SK-N-SH (cell line): ENCODE measurements around the gene GCNT2. TPM values are rescaled to one million over a fixed set of nuclear protein-coding genes. Genes with fewer than 3 reads are reported as not detected.

Experiments
- CTCF ChIA-PET: fragments of 300-600, 350-600 bp; formaldehyde crosslinking; extraction: SDS; loops from one replicate; lab custom pipeline; 2021; lab: Yijun Ruan, JAX
- POLR2A ChIA-PET: fragments of 350-600 bp; sonication (Branson Sonifier 250); formaldehyde crosslinking; extraction: SDS; loops from one replicate; lab custom pipeline; 2020; ENCODE audit warnings: antibody characterized with exemption, inconsistent platforms; lab: Yijun Ruan, JAX
- DNase-seq: peaks from one replicate; pipeline ENCODE4 v3.0.0; 2012
- H2AFZ ChIP-seq: fragments of 200-600 bp; sonication (generic); 2 replicates; pipeline ENCODE4 v1.8.1; 2016; ENCODE audit warnings: antibody characterized with exemption, mild to moderate bottlenecking, low read depth
- H3F3A ChIP-seq: fragments of 200-600 bp; sonication (generic); replicated peaks from 2 replicates; pipeline ENCODE3; 2016; ENCODE audit warnings: antibody characterized with exemption, mild to moderate bottlenecking; ENCODE audit not compliant: insufficient read depth
- H3K27ac ChIP-seq, 2 experiments: fragments of 200-500 bp in 1 of 2; fragments of 200-600 bp in 1 of 2; sonication (Bioruptor generic) in 1 of 2; sonication (generic), shearing (Covaris generic) in 1 of 2; 2 replicates each; pipeline versions ENCODE4 v1.5.1 to v1.6.1; 2014 to 2016; ENCODE audit warnings: low read depth in 2 of 2, inconsistent platforms in 1 of 2, low read length in 1 of 2, mild to moderate bottlenecking in 1 of 2, mixed read lengths in 1 of 2
- H3K27me3 ChIP-seq: fragments of 200-600 bp; sonication (generic), shearing (Covaris generic); 2 replicates; pipeline ENCODE4 v1.6.1; 2016; ENCODE audit warnings: mixed run types; ENCODE audit not compliant: insufficient read depth
- H3K36me3 ChIP-seq, 2 experiments: fragments of 200-500 bp in 1 of 2; fragments of 200-600 bp in 1 of 2; sonication (Bioruptor generic) in 1 of 2; sonication (generic) in 1 of 2; replicated peaks in 1 of 2; 2 replicates each; pipeline versions ENCODE3 to v1.5.1; 2014 to 2016; ENCODE audit warnings: low read length in 1 of 2, mild to moderate bottlenecking in 1 of 2; ENCODE audit not compliant: insufficient read depth in 2 of 2, control insufficient read depth in 1 of 2
- H3K4me1 ChIP-seq, 2 experiments: fragments of 200-500 bp in 1 of 2; fragments of 200-600 bp in 1 of 2; sonication (Bioruptor generic) in 1 of 2; sonication (generic), shearing (Covaris generic) in 1 of 2; 2 replicates each; pipeline versions ENCODE4 v1.5.1 to v1.6.1; 2014 to 2016; ENCODE audit warnings: low read depth in 1 of 2, low read length in 1 of 2, mixed run types in 1 of 2; ENCODE audit not compliant: insufficient read depth in 2 of 2, control insufficient read depth in 1 of 2
- H3K4me2 ChIP-seq: fragments of 200-600 bp; sonication (generic), shearing (Covaris generic); 2 replicates; pipeline ENCODE4 v1.6.1; 2017; ENCODE audit warnings: mixed run types
- H3K4me3 ChIP-seq, 2 experiments: fragments of 200-500 bp in 1 of 2; fragments of 200-600 bp in 1 of 2; sonication (Bioruptor generic) in 1 of 2; sonication (generic), shearing (Covaris generic) in 1 of 2; 2 replicates each; pipeline versions ENCODE4 v1.5.1 to v1.8.1; 2014 to 2016; ENCODE audit warnings: low read depth in 2 of 2, inconsistent platforms in 1 of 2, low read length in 1 of 2, mild to moderate bottlenecking in 1 of 2, mixed read lengths in 1 of 2, moderate library complexity in 1 of 2
- H3K79me2 ChIP-seq: fragments of 200-600 bp; sonication (generic); 2 replicates; pipeline ENCODE4 v1.8.1; 2017; ENCODE audit warnings: mild to moderate bottlenecking; ENCODE audit not compliant: insufficient read depth
- H3K9ac ChIP-seq: fragments of 200-600 bp; sonication (generic); 2 replicates; pipeline ENCODE4 v1.6.1; 2017; ENCODE audit warnings: mixed run types
- H3K9me2 ChIP-seq: fragments of 200-600 bp; sonication (generic); 2 replicates; pipeline ENCODE4 v1.6.1; 2017; ENCODE audit warnings: mixed run types
- H3K9me3 ChIP-seq: fragments of 200-600 bp; sonication (generic); 2 replicates; pipeline ENCODE4 v1.6.1; 2017; ENCODE audit warnings: mixed run types, mild to moderate bottlenecking, moderate library complexity
- H4K20me1 ChIP-seq: fragments of 200-600 bp; sonication (generic); 2 replicates; pipeline ENCODE4 v1.6.1; 2017; ENCODE audit warnings: mild to moderate bottlenecking, mixed run types; ENCODE audit not compliant: insufficient read depth
- ELF1 ChIP-seq: IDR thresholded peaks from 2 replicates; pipeline ENCODE4 v1.4.0; 2012
- EP300 ChIP-seq, 2 experiments: IDR thresholded peaks; 2 replicates each; pipeline versions ENCODE4 v1.4.0 to v1.6.1; 2012; ENCODE audit warnings: borderline replicate concordance in 1 of 2, low read depth in 1 of 2, low read length in 1 of 2
- GABPA ChIP-seq: IDR thresholded peaks from 2 replicates; pipeline ENCODE4 v1.4.0; 2012; ENCODE audit warnings: low read depth, mild to moderate bottlenecking
- JUND ChIP-seq: IDR thresholded peaks from 2 replicates; pipeline ENCODE4 v1.4.0; 2012
- NFIC ChIP-seq: IDR thresholded peaks from 2 replicates; pipeline ENCODE4 v1.4.0; 2012; ENCODE audit warnings: borderline replicate concordance
- SMC3 ChIP-seq: IDR thresholded peaks from 2 replicates; pipeline ENCODE4 v1.6.1; 2012; ENCODE audit warnings: low read depth, low read length, improper control_type of control experiment
- TAF1 ChIP-seq: IDR thresholded peaks from 2 replicates; pipeline ENCODE4 v1.6.1; 2012; ENCODE audit warnings: low read depth, mild to moderate bottlenecking, low read length, moderate library complexity, borderline replicate concordance
- TCF12 ChIP-seq: IDR thresholded peaks from 2 replicates; pipeline ENCODE4 v1.4.0; 2012
- TEAD4 ChIP-seq: IDR thresholded peaks from 2 replicates; pipeline ENCODE4 v1.4.0; 2012; ENCODE audit warnings: mild to moderate bottlenecking, borderline replicate concordance; ENCODE audit not compliant: insufficient read depth
- WGBS: methylation state at CpG from one replicate; pipeline ENCODE4 v1.1.6; 2017; ENCODE audit warnings: low lambda C conversion rate; 5-methylcytosine and 5-hydroxymethylcytosine counted together
- polyA plus RNA-seq, 3 experiments: library from polyadenylated mRNA; depleted of rRNA; stranded (reverse); fragments of >200 nt; gene quantifications; 2 replicates each; pipeline ENCODE4 v1.2.3, GENCODE V29; 2012
- TF ChIP-seq, protein P1 (sequence below): fragments of 200-600 bp; sonication (generic); IDR thresholded peaks from 2 replicates; pipeline ENCODE4 v1.6.1; 2017; ENCODE audit warnings: antibody characterized with exemption, mild to moderate bottlenecking, moderate library complexity
- TF ChIP-seq, protein P2 (sequence below): IDR thresholded peaks from 2 replicates; pipeline ENCODE4 v1.4.0; 2012; ENCODE audit warnings: low read depth, borderline replicate concordance
- TF ChIP-seq, protein P3 (sequence below): IDR thresholded peaks from 2 replicates; pipeline ENCODE4; 2012
- TF ChIP-seq, protein P4 (sequence below): fragments of 150-350 bp; IDR thresholded peaks from 2 replicates; pipeline ENCODE4 v1.6.1; 2017; ENCODE audit warnings: antibody characterized with exemption, low read length, low read depth, borderline replicate concordance
- TF ChIP-seq, protein P5 (sequence below): IDR thresholded peaks from 2 replicates; pipeline ENCODE4 v1.4.0; 2012; ENCODE audit warnings: low read depth, borderline replicate concordance

Gene GCNT2
- polyA plus RNA-seq, 1 of the 3 experiments (the other 2 are of a cell fraction): 0.13 TPM

DNA sequence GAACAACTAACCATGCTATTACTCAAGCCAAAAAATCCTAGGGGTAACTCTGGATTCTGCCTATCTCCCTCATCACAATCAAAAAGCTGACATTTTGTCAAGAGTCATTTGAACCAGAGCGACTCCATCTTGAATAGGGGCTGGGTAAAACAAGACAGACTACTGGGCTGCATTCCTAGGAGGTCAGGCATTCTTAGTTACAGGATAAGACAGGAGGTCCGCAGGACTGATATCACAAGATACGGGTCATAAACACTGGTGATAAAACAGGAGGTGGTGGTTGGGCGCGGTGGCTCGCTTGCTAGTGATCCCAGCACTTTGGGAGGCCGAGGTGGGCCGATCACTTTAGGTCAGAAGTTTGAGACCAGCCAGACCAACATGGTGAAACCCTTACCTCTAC is 141.1 kb downstream of the GCNT2 start:
- TF ChIP-seq, protein P1, sequence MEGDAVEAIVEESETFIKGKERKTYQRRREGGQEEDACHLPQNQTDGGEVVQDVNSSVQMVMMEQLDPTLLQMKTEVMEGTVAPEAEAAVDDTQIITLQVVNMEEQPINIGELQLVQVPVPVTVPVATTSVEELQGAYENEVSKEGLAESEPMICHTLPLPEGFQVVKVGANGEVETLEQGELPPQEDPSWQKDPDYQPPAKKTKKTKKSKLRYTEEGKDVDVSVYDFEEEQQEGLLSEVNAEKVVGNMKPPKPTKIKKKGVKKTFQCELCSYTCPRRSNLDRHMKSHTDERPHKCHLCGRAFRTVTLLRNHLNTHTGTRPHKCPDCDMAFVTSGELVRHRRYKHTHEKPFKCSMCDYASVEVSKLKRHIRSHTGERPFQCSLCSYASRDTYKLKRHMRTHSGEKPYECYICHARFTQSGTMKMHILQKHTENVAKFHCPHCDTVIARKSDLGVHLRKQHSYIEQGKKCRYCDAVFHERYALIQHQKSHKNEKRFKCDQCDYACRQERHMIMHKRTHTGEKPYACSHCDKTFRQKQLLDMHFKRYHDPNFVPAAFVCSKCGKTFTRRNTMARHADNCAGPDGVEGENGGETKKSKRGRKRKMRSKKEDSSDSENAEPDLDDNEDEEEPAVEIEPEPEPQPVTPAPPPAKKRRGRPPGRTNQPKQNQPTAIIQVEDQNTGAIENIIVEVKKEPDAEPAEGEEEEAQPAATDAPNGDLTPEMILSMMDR: no peak
- TF ChIP-seq, protein P2, sequence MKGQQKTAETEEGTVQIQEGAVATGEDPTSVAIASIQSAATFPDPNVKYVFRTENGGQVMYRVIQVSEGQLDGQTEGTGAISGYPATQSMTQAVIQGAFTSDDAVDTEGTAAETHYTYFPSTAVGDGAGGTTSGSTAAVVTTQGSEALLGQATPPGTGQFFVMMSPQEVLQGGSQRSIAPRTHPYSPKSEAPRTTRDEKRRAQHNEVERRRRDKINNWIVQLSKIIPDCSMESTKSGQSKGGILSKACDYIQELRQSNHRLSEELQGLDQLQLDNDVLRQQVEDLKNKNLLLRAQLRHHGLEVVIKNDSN: no peak
- TF ChIP-seq GABPA (no peak), TAF1 (no peak), EP300 (IDR thresholded peaks at IDR 0.05; ENCODE audit: borderline replicate concordance in 1 of 2, low read depth in 1 of 2, low read length in 1 of 2) (no peak), ELF1 (no peak), JUND (no peak), SMC3 (no peak), TEAD4 (no peak), NFIC (no peak), TCF12 (no peak)
- TF ChIP-seq, protein P3, sequence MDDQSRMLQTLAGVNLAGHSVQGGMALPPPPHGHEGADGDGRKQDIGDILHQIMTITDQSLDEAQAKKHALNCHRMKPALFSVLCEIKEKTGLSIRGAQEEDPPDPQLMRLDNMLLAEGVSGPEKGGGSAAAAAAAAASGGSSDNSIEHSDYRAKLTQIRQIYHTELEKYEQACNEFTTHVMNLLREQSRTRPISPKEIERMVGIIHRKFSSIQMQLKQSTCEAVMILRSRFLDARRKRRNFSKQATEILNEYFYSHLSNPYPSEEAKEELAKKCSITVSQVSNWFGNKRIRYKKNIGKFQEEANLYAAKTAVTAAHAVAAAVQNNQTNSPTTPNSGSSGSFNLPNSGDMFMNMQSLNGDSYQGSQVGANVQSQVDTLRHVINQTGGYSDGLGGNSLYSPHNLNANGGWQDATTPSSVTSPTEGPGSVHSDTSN: no peak
- TF ChIP-seq, protein P4, sequence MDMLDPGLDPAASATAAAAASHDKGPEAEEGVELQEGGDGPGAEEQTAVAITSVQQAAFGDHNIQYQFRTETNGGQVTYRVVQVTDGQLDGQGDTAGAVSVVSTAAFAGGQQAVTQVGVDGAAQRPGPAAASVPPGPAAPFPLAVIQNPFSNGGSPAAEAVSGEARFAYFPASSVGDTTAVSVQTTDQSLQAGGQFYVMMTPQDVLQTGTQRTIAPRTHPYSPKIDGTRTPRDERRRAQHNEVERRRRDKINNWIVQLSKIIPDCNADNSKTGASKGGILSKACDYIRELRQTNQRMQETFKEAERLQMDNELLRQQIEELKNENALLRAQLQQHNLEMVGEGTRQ: no peak
- TF ChIP-seq, protein P5, sequence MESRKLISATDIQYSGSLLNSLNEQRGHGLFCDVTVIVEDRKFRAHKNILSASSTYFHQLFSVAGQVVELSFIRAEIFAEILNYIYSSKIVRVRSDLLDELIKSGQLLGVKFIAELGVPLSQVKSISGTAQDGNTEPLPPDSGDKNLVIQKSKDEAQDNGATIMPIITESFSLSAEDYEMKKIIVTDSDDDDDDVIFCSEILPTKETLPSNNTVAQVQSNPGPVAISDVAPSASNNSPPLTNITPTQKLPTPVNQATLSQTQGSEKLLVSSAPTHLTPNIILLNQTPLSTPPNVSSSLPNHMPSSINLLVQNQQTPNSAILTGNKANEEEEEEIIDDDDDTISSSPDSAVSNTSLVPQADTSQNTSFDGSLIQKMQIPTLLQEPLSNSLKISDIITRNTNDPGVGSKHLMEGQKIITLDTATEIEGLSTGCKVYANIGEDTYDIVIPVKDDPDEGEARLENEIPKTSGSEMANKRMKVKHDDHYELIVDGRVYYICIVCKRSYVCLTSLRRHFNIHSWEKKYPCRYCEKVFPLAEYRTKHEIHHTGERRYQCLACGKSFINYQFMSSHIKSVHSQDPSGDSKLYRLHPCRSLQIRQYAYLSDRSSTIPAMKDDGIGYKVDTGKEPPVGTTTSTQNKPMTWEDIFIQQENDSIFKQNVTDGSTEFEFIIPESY: no peak
- TF ChIP-seq, all 33 proteins: peak for 0
- Histone ChIP-seq H3K4me2 (no peak overlapping the region), H3K36me3 (no peaks in the 10 kb centered on the region), H3K79me2 (no peaks in the 10 kb centered on the region), H3K9me2 (no peaks in the 10 kb centered on the region), H3K27me3 (no peaks in the 10 kb centered on the region), H3K4me1 (peaks cover 0 to 4% of the 10 kb centered on the region in 2 experiments; a peak in 1 of 4 replicates), H3K4me3 (no peak overlapping the region), H3F3A (no peaks in the 10 kb centered on the region), H3K9me3 (no peaks in the 10 kb centered on the region), H3K9ac (no peak overlapping the region), H4K20me1 (no peaks in the 10 kb centered on the region), H3K27ac (no peak overlapping the region), H2AFZ (no peak overlapping the region)
- CTCF ChIA-PET: no interaction called here
- WGBS: 83% methylated on average over 8 of the region's 8 CpGs
- POLR2A ChIA-PET: interaction anchor here (1.0 kb wide), 1 partner anchor 58 kb away, joined by 3 read pairs; no protein-coding TSS in a partner anchor
- DNase-seq: no peak
